GM12891 (cell line): ENCODE data around the gene PTPN2.

Experiments
- POLR2A ChIP-seq: IDR thresholded peaks from 2 replicates; pipeline ENCODE4 v1.6.1; 2011; ENCODE audit warnings: low read depth, low read length, control low read depth
- POLR2AphosphoS5 ChIP-seq: IDR thresholded peaks from 2 replicates; pipeline ENCODE4 v1.6.1; 2011; ENCODE audit warnings: low read depth, low read length, control low read depth
- SPI1 ChIP-seq: IDR thresholded peaks from 2 replicates; pipeline ENCODE4 v1.6.1; 2011; ENCODE audit warnings: low read depth, low read length, control low read depth
- TAF1 ChIP-seq: IDR thresholded peaks from 2 replicates; pipeline ENCODE4 v1.6.1; 2011; ENCODE audit warnings: low read depth, low read length, control low read depth

GRCh38 chr18:12855916-12856315 lies 28.1 kb downstream of the PTPN2 start:
- TF ChIP-seq POLR2AphosphoS5 (no peak), TAF1 (no peak), POLR2A (no peak), SPI1 (no peak)
